ENCODE results near the gene CD22. TPM values are rescaled to one million over a fixed set of nuclear protein-coding genes. Genes with fewer than 3 reads are reported as not detected.

CD22 gene
- total RNA-seq: under 0.01 and 0.97 TPM in 2 replicates

GRCh38 chr19:35328851-35329285 lies at the start of gene CD22:
Gene CD22 (plus strand): TSS chr19:35329187. CDS start chr19:35332041, 2,854 bp downstream.

GRCh38 chr19:35291916-35292315 lies 37.1 kb upstream of the CD22 start, which contains the start of gene MAG:
Gene MAG (plus strand): TSS chr19:35292161. CDS start chr19:35295409, 3,248 bp downstream.

GRCh38 chr19:35347171-35347929 lies 18.4 kb downstream of the CD22 start, which contains the start of gene FFAR1:
Gene FFAR1 (plus strand): TSS chr19:35347902. CDS start chr19:35351552, 3,650 bp downstream.

GRCh38 chr19:35357867-35358573 lies 29.0 kb downstream of the CD22 start, which contains the start of gene FFAR3:
Gene FFAR3 (plus strand): TSS chr19:35358460. CDS start chr19:35358891, 431 bp downstream.

GRCh38 chr19:35370722-35371121 lies 41.7 kb downstream of the CD22 start, which contains the start of gene GPR42:
Gene GPR42 (plus strand): TSS chr19:35371068. CDS start chr19:35371360, 292 bp downstream.

Other genes with a start within 250 kb of the CD22 start
- not detected in 2 replicates for gene FXYD3, start 213.4 kb upstream of the CD22 start, total RNA-seq
- not detected in 2 replicates for gene LGI4, start 194.1 kb upstream of the CD22 start, total RNA-seq
- gene FXYD1, start 190.4 kb upstream of the CD22 start, total RNA-seq: 0.32 and 0.52 TPM in 2 replicates
- not detected in 2 replicates for gene FXYD7, start 185.9 kb upstream of the CD22 start, total RNA-seq
- gene FXYD5, start 174.5 kb upstream of the CD22 start, total RNA-seq: 46.0 and 64.4 TPM in 2 replicates
- not detected in 2 replicates for gene FAM187B, start 100.4 kb upstream of the CD22 start, total RNA-seq
- 0.11 and 0.13 TPM in 2 replicates for gene LSR, start 80.2 kb upstream of the CD22 start, total RNA-seq
- gene USF2, start 60.2 kb upstream of the CD22 start, total RNA-seq: 45.9 and 51.5 TPM in 2 replicates
- under 0.01 TPM in 1 of 2 replicates, not detected in the other for gene HAMP, start 46.7 kb upstream of the CD22 start, total RNA-seq
- gene MAG, start 37.0 kb upstream of the CD22 start, total RNA-seq: not detected in 2 replicates
- not detected in 2 replicates for gene FFAR1, start 18.7 kb downstream of the CD22 start, total RNA-seq
- gene FFAR3, start 29.3 kb downstream of the CD22 start, total RNA-seq: not detected in 2 replicates
- not detected in 2 replicates for gene GPR42, start 41.9 kb downstream of the CD22 start, total RNA-seq
- not detected in 2 replicates for gene FFAR2, start 119.1 kb downstream of the CD22 start, total RNA-seq
- gene KRTDAP, start 161.3 kb downstream of the CD22 start, total RNA-seq: not detected in 2 replicates
- 12.1 and 21.0 TPM in 2 replicates for gene DMKN, start 184.5 kb downstream of the CD22 start, total RNA-seq
- 1.9 and 2.5 TPM in 2 replicates for gene SBSN, start 199.1 kb downstream of the CD22 start, total RNA-seq
- gene GAPDHS, start 204.3 kb downstream of the CD22 start, total RNA-seq: not detected in 2 replicates
- 46.9 and 60.5 TPM in 2 replicates for gene TMEM147, start 216.4 kb downstream of the CD22 start, total RNA-seq
- not detected in 2 replicates for gene ATP4A, start 234.5 kb downstream of the CD22 start, total RNA-seq

Data from articular chondrocyte of knee joint (primary cell).